HEK293T (cell line): ENCODE measurements around the gene OR8B3.

Experiments
- CTCF ChIA-PET: fragments of 350-600 bp; formaldehyde crosslinking; extraction: SDS; loops from one replicate; lab custom pipeline; 2021; ENCODE audit warnings: antibody characterized with exemption, inconsistent platforms; lab: Yijun Ruan, JAX
- POLR2A ChIA-PET: fragments of 350-600 bp; formaldehyde crosslinking; extraction: SDS; loops from one replicate; lab custom pipeline; 2020; ENCODE audit warnings: antibody characterized with exemption, inconsistent platforms; lab: Yijun Ruan, JAX
- DNase-seq: peaks from one replicate; pipeline ENCODE4 v3.0.0; 2012; ENCODE audit warnings: mixed read lengths; ENCODE audit errors: extremely low spot score
- ARNT ChIP-seq: fragments of 450-650 bp; IDR thresholded peaks from 2 replicates; pipeline ENCODE4 v1.6.1; 2017; ENCODE audit warnings: mild to moderate bottlenecking
- BHLHE40 ChIP-seq: fragments of 450-650 bp; IDR thresholded peaks from 2 replicates; pipeline ENCODE4 v1.6.1; 2016; ENCODE audit warnings: mild to moderate bottlenecking, moderate library complexity, borderline replicate concordance
- CTBP1 ChIP-seq: fragments of 450-650 bp; IDR thresholded peaks from 2 replicates; pipeline ENCODE4 v1.6.1; 2016; ENCODE audit warnings: borderline replicate concordance
- ELF4 ChIP-seq: fragments of 450-650 bp; IDR thresholded peaks from 2 replicates; pipeline ENCODE4 v1.6.1; 2017; ENCODE audit warnings: antibody characterized with exemption
- FOXA1 ChIP-seq: fragments of 450-650 bp; IDR thresholded peaks from 2 replicates; pipeline ENCODE4 v1.6.1; 2016; ENCODE audit warnings: mild to moderate bottlenecking
- FOXK2 ChIP-seq: fragments of 450-650 bp; IDR thresholded peaks from 2 replicates; pipeline ENCODE4 v1.6.1; 2016; ENCODE audit warnings: mild to moderate bottlenecking
- FOXM1 ChIP-seq: fragments of 450-650 bp; IDR thresholded peaks from 2 replicates; pipeline ENCODE4 v1.6.1; 2017; ENCODE audit warnings: mild to moderate bottlenecking, borderline replicate concordance
- HDGF ChIP-seq: fragments of 450-650 bp; IDR thresholded peaks from 2 replicates; pipeline ENCODE4 v1.6.1; 2017; ENCODE audit warnings: antibody characterized with exemption, borderline replicate concordance
- L3MBTL2 ChIP-seq: fragments of 450-650 bp; conservative IDR thresholded peaks from 2 replicates; pipeline ENCODE4 v1.6.1; 2016; ENCODE audit warnings: mild to moderate bottlenecking
- LEF1 ChIP-seq: fragments of 450-650 bp; IDR thresholded peaks from 2 replicates; pipeline ENCODE4 v1.6.1; 2017; ENCODE audit warnings: mild to moderate bottlenecking, borderline replicate concordance
- NFRKB ChIP-seq: fragments of 450-650 bp; IDR thresholded peaks from 2 replicates; pipeline ENCODE4 v1.6.1; 2016; ENCODE audit warnings: mild to moderate bottlenecking, moderate library complexity
- SP1 ChIP-seq: fragments of 450-650 bp; IDR thresholded peaks from 2 replicates; pipeline ENCODE4 v1.6.1; 2017
- SUZ12 ChIP-seq: fragments of 450-650 bp; IDR thresholded peaks from 2 replicates; pipeline ENCODE4 v1.6.1; 2016; ENCODE audit warnings: mild to moderate bottlenecking
- TARDBP ChIP-seq: fragments of 450-650 bp; IDR thresholded peaks from 2 replicates; pipeline ENCODE4 v1.6.1; 2016
- ZNF384 ChIP-seq: fragments of 450-650 bp; IDR thresholded peaks from 2 replicates; pipeline ENCODE4 v1.6.1; 2016
- TF ChIP-seq, protein P1 (sequence below): fragments of 450-650 bp; IDR thresholded peaks from 2 replicates; pipeline ENCODE4 v1.6.1; 2016

Gene OR8B3

DNA sequence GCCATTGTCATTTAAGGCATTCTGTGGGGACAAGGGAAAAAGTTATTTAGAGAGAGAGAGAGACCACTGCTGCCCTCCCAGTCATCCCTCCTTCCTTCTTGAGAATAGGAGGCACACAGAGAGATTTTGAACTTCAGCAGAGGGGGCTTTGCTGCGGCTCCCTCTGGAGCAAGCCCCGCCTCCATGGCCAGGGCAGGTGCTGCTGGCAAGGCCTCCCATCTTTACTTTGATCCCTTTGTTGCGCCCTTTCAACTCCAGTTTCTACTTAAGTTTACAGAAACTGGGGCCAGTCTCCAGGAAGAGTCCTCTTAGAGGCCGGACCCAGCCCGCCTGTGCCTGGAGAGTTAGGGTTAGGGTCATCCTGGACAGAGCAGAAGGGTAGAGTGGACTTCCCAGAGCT lies 42.3 kb upstream of the OR8B3 start:
- ChIA-PET POLR2A (no interaction called here), CTCF (no interaction called here)
- TF ChIP-seq, protein P1, sequence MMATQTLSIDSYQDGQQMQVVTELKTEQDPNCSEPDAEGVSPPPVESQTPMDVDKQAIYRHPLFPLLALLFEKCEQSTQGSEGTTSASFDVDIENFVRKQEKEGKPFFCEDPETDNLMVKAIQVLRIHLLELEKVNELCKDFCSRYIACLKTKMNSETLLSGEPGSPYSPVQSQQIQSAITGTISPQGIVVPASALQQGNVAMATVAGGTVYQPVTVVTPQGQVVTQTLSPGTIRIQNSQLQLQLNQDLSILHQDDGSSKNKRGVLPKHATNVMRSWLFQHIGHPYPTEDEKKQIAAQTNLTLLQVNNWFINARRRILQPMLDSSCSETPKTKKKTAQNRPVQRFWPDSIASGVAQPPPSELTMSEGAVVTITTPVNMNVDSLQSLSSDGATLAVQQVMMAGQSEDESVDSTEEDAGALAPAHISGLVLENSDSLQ = no peak
- TF ChIP-seq SUZ12 = no peak
- no peak for TF ChIP-seq ARNT
- TF ChIP-seq HDGF = no peak
- no peak for TF ChIP-seq FOXM1
- TF ChIP-seq ZNF384 = no peak
- no peak for TF ChIP-seq ELF4
- TF ChIP-seq FOXA1 = no peak
- no peak for TF ChIP-seq CTBP1
- no peak for TF ChIP-seq SP1
- TF ChIP-seq NFRKB = no peak
- TF ChIP-seq TARDBP = no peak
- TF ChIP-seq L3MBTL2 = no peak
- TF ChIP-seq FOXK2 = no peak
- no peak for DNase-seq

DNA sequence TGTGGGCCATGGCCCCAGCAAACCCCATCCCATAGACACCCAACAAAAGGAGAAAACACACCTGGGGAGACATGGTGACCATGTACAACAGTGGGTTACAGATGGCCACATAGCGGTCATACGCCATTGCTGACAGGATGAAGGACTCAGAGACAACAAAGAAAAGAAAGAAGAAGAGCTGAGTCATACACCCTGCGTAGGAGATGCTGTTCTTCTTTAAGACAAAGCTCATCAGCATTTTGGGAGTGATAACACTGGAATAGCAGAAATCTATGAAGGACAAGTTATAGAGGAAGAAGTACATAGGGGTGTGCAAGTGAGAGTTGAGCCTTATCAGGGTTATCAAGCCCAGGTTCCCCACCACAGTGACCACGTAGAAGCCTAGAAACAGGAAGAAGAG lies 41.8 kb upstream of the OR8B3 start:
- no peak for TF ChIP-seq FOXM1
- TF ChIP-seq FOXK2 = no peak
- TF ChIP-seq HDGF = no peak
- TF ChIP-seq ARNT = no peak
- TF ChIP-seq BHLHE40 = no peak
- ChIA-PET CTCF (no interaction called here), POLR2A (no interaction called here)
- DNase-seq = no peak

DNA sequence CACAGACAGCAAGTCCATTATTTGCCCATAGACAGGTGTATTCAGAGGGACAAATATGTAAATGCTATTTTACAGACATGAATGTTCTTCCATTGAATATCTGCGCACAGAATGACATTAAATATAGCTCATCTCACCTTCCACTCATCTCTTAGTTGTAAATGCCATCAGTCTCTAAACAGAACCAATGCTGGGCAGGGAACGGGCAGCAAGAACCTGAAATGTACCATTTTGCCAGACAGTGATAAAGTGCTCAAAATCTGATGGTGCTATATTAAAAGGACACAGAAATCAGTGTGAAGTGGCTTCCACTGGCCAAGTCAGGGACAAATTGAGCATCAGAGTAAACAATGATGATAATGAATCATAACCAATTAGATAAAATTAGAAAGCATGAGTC lies 35.9 kb upstream of the OR8B3 start:
- TF ChIP-seq L3MBTL2 (no peak), ELF4 (no peak), FOXA1 (no peak), ZNF384 (no peak), CTBP1 (no peak), NFRKB (no peak), SP1 (no peak), ARNT (no peak), SUZ12 (no peak)
- TF ChIP-seq, protein P1 = no peak
- CTCF ChIA-PET = no interaction called here
- DNase-seq = no peak
- POLR2A ChIA-PET = no interaction called here

DNA sequence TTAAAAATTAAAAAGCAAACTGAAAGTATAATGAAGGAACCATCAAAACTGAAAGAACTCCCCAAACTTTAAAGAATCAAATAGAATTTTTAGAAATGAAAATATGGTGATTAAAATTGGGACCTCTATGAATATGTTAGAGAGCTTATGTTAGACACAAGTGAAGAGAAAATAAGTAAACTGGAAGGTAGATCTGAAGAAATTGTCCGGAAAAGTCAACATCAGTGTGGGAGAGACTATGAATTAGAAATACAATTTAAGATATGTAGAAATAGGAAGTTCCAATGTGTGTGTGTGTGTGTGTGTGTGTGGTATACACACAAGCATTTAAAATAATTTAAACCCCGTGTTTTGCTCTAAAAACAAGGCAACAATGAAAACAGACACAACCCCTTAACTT lies 30.8 kb upstream of the OR8B3 start:
- DNase-seq = no peak
- CTCF ChIA-PET = interaction anchor here (1.1 kb wide), 1 partner anchor 31 kb away, joined by 3 read pairs; no protein-coding TSS in a partner anchor
- POLR2A ChIA-PET = no interaction called here
- TF ChIP-seq FOXA1 (no peak), HDGF (no peak), L3MBTL2 (no peak), TARDBP (no peak), CTBP1 (no peak), SP1 (no peak), BHLHE40 (no peak), SUZ12 (no peak)

DNA sequence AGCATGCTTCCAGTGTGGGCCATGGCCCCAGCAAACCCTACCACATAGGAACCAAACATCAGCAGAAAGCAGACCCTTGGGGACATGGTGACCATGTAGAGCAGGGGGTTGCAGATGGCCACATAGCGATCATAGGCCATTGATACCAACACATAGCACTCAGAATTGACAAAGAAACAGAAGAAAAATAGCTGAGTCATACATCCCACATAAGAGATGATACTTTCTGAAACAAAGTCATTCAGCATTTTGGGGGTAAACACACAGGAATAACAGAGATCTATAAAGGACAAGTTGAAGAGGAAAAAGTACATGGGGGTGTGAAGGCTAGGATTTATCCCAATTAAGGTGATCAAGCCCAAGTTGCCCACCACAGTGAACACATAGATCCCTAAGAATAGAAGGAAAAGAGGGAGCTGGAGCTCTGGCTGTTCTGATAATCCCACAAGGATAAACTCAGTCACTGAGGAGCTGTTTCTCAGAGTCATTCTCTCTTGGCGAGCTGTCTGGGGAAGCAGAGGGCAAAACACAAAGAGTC lies 25.6 kb upstream of the OR8B3 start, which contains the start of gene OR8B4:
OR8B4 (minus strand) TSS at position 488 of the 538 bp plus-strand sequence; CDS start at position 488, 0 bp downstream.
- POLR2A ChIA-PET = no interaction called here
- TF ChIP-seq SUZ12 (no peak), ARNT (no peak), FOXM1 (no peak), L3MBTL2 (no peak), CTBP1 (no peak), ZNF384 (no peak), FOXK2 (no peak), SP1 (no peak), HDGF (no peak), TARDBP (no peak)
- TF ChIP-seq, protein P1 = no peak
- DNase-seq = no peak
- CTCF ChIA-PET = no interaction called here

DNA sequence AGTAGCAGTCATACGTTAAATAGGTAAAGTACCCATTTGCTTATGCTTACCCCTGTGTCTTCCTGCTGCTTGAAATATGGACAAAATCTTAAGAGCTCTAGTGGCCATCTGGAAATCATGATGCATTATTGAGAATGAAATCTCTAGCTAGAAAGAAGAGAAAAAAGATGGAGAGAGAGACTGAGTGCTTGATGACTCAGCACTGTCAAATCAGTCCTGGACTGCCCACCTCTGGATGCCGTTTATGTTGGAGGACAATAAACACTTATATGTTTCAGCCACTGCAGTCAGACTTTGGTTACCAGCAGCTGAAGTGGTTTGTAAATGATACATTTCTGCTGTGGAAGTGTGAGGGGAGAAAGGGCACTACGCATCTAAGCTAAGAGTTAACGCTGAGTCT lies 22.2 kb upstream of the OR8B3 start:
- ChIA-PET POLR2A (no interaction called here), CTCF (interaction anchor here (0.6 kb wide), 1 partner anchor 359 kb away, joined by 8 read pairs; no protein-coding TSS in a partner anchor)
- no peak for TF ChIP-seq FOXA1
- TF ChIP-seq LEF1 = no peak
- TF ChIP-seq ELF4 = no peak
- TF ChIP-seq BHLHE40 = no peak
- no peak for TF ChIP-seq CTBP1
- TF ChIP-seq, protein P1 = no peak
- TF ChIP-seq NFRKB = no peak
- TF ChIP-seq L3MBTL2 = no peak
- no peak for TF ChIP-seq FOXK2
- TF ChIP-seq HDGF = no peak
- TF ChIP-seq SP1 = no peak
- no peak for TF ChIP-seq TARDBP
- TF ChIP-seq ZNF384 = no peak
- no peak for TF ChIP-seq SUZ12
- TF ChIP-seq FOXM1 = no peak
- no peak for DNase-seq
